Activated CD8-positive, alpha-beta memory T cell treated with anti-CD3 and anti-CD28 coated beads, Interleukin-2, amount 50 U/mL, for 48 hours (primary cell): ENCODE data around the gene TREML2.
A peak's percentile ranks its signal among the peaks of the same experiment; 100 is the strongest.

Experiments used
- DNase-seq: peaks from one replicate; pipeline ENCODE4 v3.0.0-alpha.2; 2020

TREML2 gene

GRCh38 chr6:41174610-41175009, 26.3 kb downstream of the TREML2 start:
- DNase-seq: no peak

GRCh38 chr6:41171908-41172307, 29.0 kb downstream of the TREML2 start:
- peak; percentile 0 for DNase-seq

- DNase-seq: peak; percentile 22
These were observed 30.3 kb downstream of the TREML2 start for GRCh38 chr6:41170547-41171160.

GRCh38 chr6:41167173-41167963, 33.6 kb downstream of the TREML2 start:
- DNase-seq: peak; percentile 52

GRCh38 chr6:41164551-41165120, 36.3 kb downstream of the TREML2 start:
- no peak for DNase-seq

GRCh38 chr6:41163419-41163717, 37.6 kb downstream of the TREML2 start:
- DNase-seq: no peak

GRCh38 chr6:41162687-41163418, 38.1 kb downstream of the TREML2 start, which contains the start of gene TREM2:
TREM2 (minus strand) TSS chr6:41163116; CDS start chr6:41163082, 34 bp downstream.
- DNase-seq: peak; percentile 36

- no peak for DNase-seq
These were observed 38.9 kb downstream of the TREML2 start for GRCh38 chr6:41161851-41162552.

- DNase-seq: no peak
These were observed 39.6 kb downstream of the TREML2 start for GRCh38 chr6:41161380-41161779.

GRCh38 chr6:41160933-41161332, 40.0 kb downstream of the TREML2 start:
- DNase-seq: no peak

- DNase-seq: no peak
These were observed 41.4 kb downstream of the TREML2 start for GRCh38 chr6:41159415-41160082.

GRCh38 chr6:41157323-41157722, 43.6 kb downstream of the TREML2 start:
- DNase-seq: no peak

- DNase-seq: no peak
These were observed 44.2 kb downstream of the TREML2 start for GRCh38 chr6:41156771-41157170.

GRCh38 chr6:41156001-41156400, 44.9 kb downstream of the TREML2 start:
- no peak for DNase-seq

GRCh38 chr6:41155132-41155805, 45.7 kb downstream of the TREML2 start:
- no peak for DNase-seq

- DNase-seq: no peak
These were observed 46.8 kb downstream of the TREML2 start, which contains the start of gene TREML1 for GRCh38 chr6:41153992-41154625. TREML1 (minus strand) TSS chr6:41154347; CDS start chr6:41154288, 59 bp downstream.

GRCh38 chr6:41153451-41153850, 47.5 kb downstream of the TREML2 start:
- DNase-seq: no peak

GRCh38 chr6:41150671-41151070, 50.3 kb downstream of the TREML2 start:
- DNase-seq: no peak

GRCh38 chr6:41147917-41148316, 53.0 kb downstream of the TREML2 start:
- DNase-seq: no peak
